HUES64 (cell line): ENCODE measurements around the gene HESX1.

Experiments used
- H3K27ac ChIP-seq: 2 replicates; pipeline ENCODE4 v1.7.0; 2013; ENCODE audit warnings: low read depth, low read length, inconsistent platforms
- H3K27me3 ChIP-seq: 2 replicates; pipeline ENCODE4 v1.6.1; 2013; ENCODE audit warnings: mild to moderate bottlenecking, low read length; ENCODE audit not compliant: insufficient read depth
- H3K36me3 ChIP-seq: 2 replicates; pipeline ENCODE4 v1.6.1; 2013; ENCODE audit warnings: mild to moderate bottlenecking, low read length; ENCODE audit not compliant: insufficient read depth
- H3K4me1 ChIP-seq: 2 replicates; pipeline ENCODE4 v1.6.1; 2013; ENCODE audit warnings: mild to moderate bottlenecking, low read length, moderate library complexity; ENCODE audit not compliant: insufficient read depth
- H3K4me3 ChIP-seq: 2 replicates; pipeline ENCODE4 v1.5.1; 2013; ENCODE audit warnings: mild to moderate bottlenecking, low read length, moderate library complexity
- H3K9ac ChIP-seq: 2 replicates; pipeline ENCODE4 v1.6.1; 2013; ENCODE audit warnings: mild to moderate bottlenecking, low read depth, low read length
- H3K9me3 ChIP-seq: 2 replicates; pipeline ENCODE4 v1.6.1; 2013; ENCODE audit warnings: low read depth, low read length; ENCODE audit not compliant: insufficient read depth
- WGBS: fragments of 150-250, 120-280 bp; methylation state at CpG from one replicate; pipeline ENCODE4 v1.1.7; 2013; ENCODE audit warnings: missing lambda C conversion rate; 5-methylcytosine and 5-hydroxymethylcytosine counted together

The HESX1 gene

GRCh38 chr3:57206423-57206822 is 6.6 kb upstream of the HESX1 start:
- H3K36me3 ChIP-seq: no peaks in the 10 kb centered on the region
- H3K27me3 ChIP-seq: peaks cover under 1% of the 10 kb centered on the region; the same call in 1 of the 2 replicates
- peaks cover 2% of the 10 kb centered on the region for H3K4me1 ChIP-seq
- no peaks in the 10 kb centered on the region for H3K9me3 ChIP-seq
- no peak overlapping the region for H3K4me3 ChIP-seq
- no peak overlapping the region for H3K9ac ChIP-seq
- WGBS: 100% methylated on average over 2 of the region's 2 CpGs
- no peak overlapping the region for H3K27ac ChIP-seq

- 86% methylated on average over 3 of the region's 4 CpGs for WGBS
- H3K4me3 ChIP-seq: no peak overlapping the region
- no peaks in the 10 kb centered on the region for H3K36me3 ChIP-seq
- H3K27me3 ChIP-seq: peaks cover 11% of the 10 kb centered on the region
- no peaks in the 10 kb centered on the region for H3K9me3 ChIP-seq
- H3K9ac ChIP-seq: no peak overlapping the region
- H3K27ac ChIP-seq: no peak overlapping the region
- peaks cover 23% of the 10 kb centered on the region; the same call in 1 of the 2 replicates for H3K4me1 ChIP-seq
These were observed 5.1 kb downstream of the HESX1 start for GRCh38 chr3:57194641-57195040.

GRCh38 chr3:57192028-57192427 is 7.8 kb downstream of the HESX1 start:
- Histone ChIP-seq H3K27ac (no peak overlapping the region), H3K9me3 (no peaks in the 10 kb centered on the region), H3K4me3 (no peak overlapping the region), H3K27me3 (no peaks in the 10 kb centered on the region), H3K36me3 (no peaks in the 10 kb centered on the region), H3K9ac (no peak overlapping the region), H3K4me1 (peaks cover 11% of the 10 kb centered on the region; the same call in 1 of the 2 replicates)
- 95% methylated on average over 2 of the region's 3 CpGs for WGBS

- H3K36me3 ChIP-seq: no peaks in the 10 kb centered on the region
- peaks cover 13% of the 10 kb centered on the region for H3K4me1 ChIP-seq
- no peaks in the 10 kb centered on the region for H3K9me3 ChIP-seq
- no peaks in the 10 kb centered on the region for H3K27me3 ChIP-seq
- no peak overlapping the region for H3K4me3 ChIP-seq
- no peak overlapping the region for H3K9ac ChIP-seq
- WGBS: 61% methylated on average over 4 of the region's 6 CpGs
- no peak overlapping the region for H3K27ac ChIP-seq
These were observed 15.3 kb downstream of the HESX1 start for GRCh38 chr3:57184526-57184925.

- H3K4me1 ChIP-seq: peaks cover 10% of the 10 kb centered on the region
- 78% methylated on average over 4 of the region's 5 CpGs for WGBS
- no peak overlapping the region for H3K4me3 ChIP-seq
- H3K27me3 ChIP-seq: no peaks in the 10 kb centered on the region
- H3K27ac ChIP-seq: no peak overlapping the region
- no peaks in the 10 kb centered on the region for H3K9me3 ChIP-seq
- no peaks in the 10 kb centered on the region for H3K36me3 ChIP-seq
- H3K9ac ChIP-seq: no peak overlapping the region
These were observed 20.0 kb downstream of the HESX1 start for GRCh38 chr3:57179580-57180410.

GRCh38 chr3:57176045-57176444 is 23.7 kb downstream of the HESX1 start:
- Histone ChIP-seq H3K4me1 (0 out of 2 replicates have a peak, but pooled peaks cover 6% of the 10 kb centered on the region), H3K36me3 (no peaks in the 10 kb centered on the region), H3K4me3 (no peak overlapping the region), H3K9me3 (no peaks in the 10 kb centered on the region), H3K27ac (no peak overlapping the region), H3K27me3 (no peaks in the 10 kb centered on the region), H3K9ac (no peak overlapping the region)
- 50% methylated on average over 1 of the region's 1 CpG for WGBS

GRCh38 chr3:57173687-57174086 is 26.1 kb downstream of the HESX1 start:
- no peaks in the 10 kb centered on the region for H3K9me3 ChIP-seq
- no peaks in the 10 kb centered on the region for H3K36me3 ChIP-seq
- no peak overlapping the region for H3K4me3 ChIP-seq
- peaks cover 11% of the 10 kb centered on the region for H3K4me1 ChIP-seq
- no peak overlapping the region for H3K27ac ChIP-seq
- no peaks in the 10 kb centered on the region for H3K27me3 ChIP-seq
- 74% methylated on average over 2 of the region's 2 CpGs for WGBS
- no peak overlapping the region for H3K9ac ChIP-seq

- H3K9me3 ChIP-seq: no peaks in the 10 kb centered on the region
- no peak overlapping the region for H3K27ac ChIP-seq
- 99% methylated on average over 1 of the region's 1 CpG for WGBS
- peaks cover 17% of the 10 kb centered on the region for H3K4me1 ChIP-seq
- H3K27me3 ChIP-seq: no peaks in the 10 kb centered on the region
- H3K36me3 ChIP-seq: no peaks in the 10 kb centered on the region
- no peak overlapping the region for H3K9ac ChIP-seq
- H3K4me3 ChIP-seq: no peak overlapping the region
These were observed 28.8 kb downstream of the HESX1 start for GRCh38 chr3:57170946-57171345.

GRCh38 chr3:57169872-57170623 is 29.7 kb downstream of the HESX1 start:
- H3K9ac ChIP-seq: peak overlapping the region; percentile 61
- 27% methylated on average over 40 of the region's 40 CpGs for WGBS
- no peak overlapping the region for H3K27ac ChIP-seq

GRCh38 chr3:57169108-57169507 is 30.7 kb downstream of the HESX1 start:
- Histone ChIP-seq H3K27ac (no peak overlapping the region), H3K9me3 (no peaks in the 10 kb centered on the region), H3K4me1 (peaks cover 23% of the 10 kb centered on the region), H3K4me3 (no peak overlapping the region), H3K36me3 (no peaks in the 10 kb centered on the region), H3K9ac (no peak overlapping the region), H3K27me3 (peaks cover 3% of the 10 kb centered on the region; the same call in 1 of the 2 replicates)
- WGBS: 89% methylated on average over 3 of the region's 3 CpGs

More at GRCh38 chr3:57169872-57170623, 29.7 kb downstream of the HESX1 start:
- Histone ChIP-seq H3K4me3 (peak overlapping the region; percentile 48), H3K36me3 (no peaks in the 10 kb centered on the region), H3K27me3 (no peaks in the 10 kb centered on the region), H3K4me1 (peaks cover 23% of the 10 kb centered on the region), H3K9me3 (no peaks in the 10 kb centered on the region)

- H3K27ac ChIP-seq: no peak overlapping the region
- H3K36me3 ChIP-seq: no peaks in the 10 kb centered on the region
- H3K9me3 ChIP-seq: no peaks in the 10 kb centered on the region
- no peak overlapping the region for H3K9ac ChIP-seq
- H3K27me3 ChIP-seq: peaks cover 9% of the 10 kb centered on the region; the same call in 1 of the 2 replicates
- 85% methylated on average over 2 of the region's 2 CpGs for whole genome bisulfite sequencing
- peaks cover 21% of the 10 kb centered on the region for H3K4me1 ChIP-seq
- no peak overlapping the region for H3K4me3 ChIP-seq
These were observed 31.6 kb downstream of the HESX1 start for GRCh38 chr3:57168151-57168550.
